NB4 (cell line): ENCODE data around the gene NRAP.

Experiments used
- CTCF ChIP-seq: IDR thresholded peaks from one replicate; pipeline ENCODE4 v1.5.1; 2012; ENCODE audit warnings: low read depth, low read length
- TF ChIP-seq, protein P1 (sequence below): IDR thresholded peaks from 2 replicates; pipeline ENCODE4 v1.6.1; 2011; ENCODE audit warnings: low read depth, low read length

- no peak for TF ChIP-seq CTCF
- TF ChIP-seq, protein P1, sequence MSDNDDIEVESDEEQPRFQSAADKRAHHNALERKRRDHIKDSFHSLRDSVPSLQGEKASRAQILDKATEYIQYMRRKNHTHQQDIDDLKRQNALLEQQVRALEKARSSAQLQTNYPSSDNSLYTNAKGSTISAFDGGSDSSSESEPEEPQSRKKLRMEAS, result no peak
These were observed 1.5 kb upstream of the NRAP start for GRCh38 chr10:113665352-113665751.
